MV-4-11 (cell line): ENCODE results near the gene MEGF9.
"Not testable (repeated sequence)": the region's sequence is repeated elsewhere in the genome, so short reads cannot be mapped to it uniquely, and the experiment has no call there.

Experiments
- DNase-seq: peaks from one replicate; lab custom pipeline; 2025; lab: John Stamatoyannopoulos, UW

MEGF9 gene

GRCh38 chr9:120572472-120572871 lies 141.8 kb downstream of the MEGF9 start:
- DNase-seq, result no peak

- no peak for DNase-seq
These were observed 142.6 kb downstream of the MEGF9 start for GRCh38 chr9:120571443-120572257.

GRCh38 chr9:120570296-120570695 lies 144.0 kb downstream of the MEGF9 start:
- DNase-seq, result no peak

GRCh38 chr9:120569556-120569955 lies 144.7 kb downstream of the MEGF9 start:
- no peak for DNase-seq

GRCh38 chr9:120568816-120569215 lies 145.5 kb downstream of the MEGF9 start:
- no peak for DNase-seq

DNA sequence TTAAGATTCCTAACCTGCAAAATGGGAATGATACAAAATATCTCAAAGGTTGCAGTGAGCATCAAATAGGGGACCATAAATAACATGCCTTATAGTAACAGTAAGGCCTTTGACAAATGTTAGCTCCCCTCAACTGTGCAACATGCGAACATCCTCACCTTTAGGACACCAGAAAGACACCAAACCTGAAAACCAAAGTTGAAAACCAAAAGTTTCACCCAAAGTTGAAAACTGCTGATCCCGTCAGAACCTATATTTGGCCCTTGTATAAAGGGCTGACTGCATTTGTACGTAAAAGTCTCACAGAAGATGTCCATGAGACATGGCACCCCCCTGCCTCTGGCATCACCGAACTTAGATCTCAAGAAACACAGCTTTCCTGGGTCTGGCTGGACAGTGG lies 146.4 kb downstream of the MEGF9 start:
- no peak for DNase-seq

- DNase-seq, result no peak
These were observed 147.2 kb downstream of the MEGF9 start for GRCh38 chr9:120567081-120567480.

DNA sequence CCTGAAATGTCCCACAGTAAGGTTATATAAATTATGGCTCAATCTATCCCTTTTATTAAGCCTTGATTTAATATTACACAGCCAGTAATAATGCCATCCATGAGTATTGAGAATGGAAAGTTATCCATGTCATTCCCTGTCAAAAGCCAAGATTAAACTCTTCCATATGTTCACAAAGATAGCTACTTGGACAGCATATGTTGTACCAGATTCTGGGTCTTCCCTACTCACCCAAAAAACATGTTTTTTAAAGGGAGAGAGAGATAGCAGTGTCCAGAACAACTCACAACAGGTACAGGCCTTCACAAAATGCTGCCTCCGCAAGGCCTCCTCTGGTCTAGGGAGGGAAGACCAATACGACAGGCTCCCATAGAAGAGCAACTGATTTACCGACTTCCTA lies 149.7 kb downstream of the MEGF9 start:
- DNase-seq, result no peak

DNA sequence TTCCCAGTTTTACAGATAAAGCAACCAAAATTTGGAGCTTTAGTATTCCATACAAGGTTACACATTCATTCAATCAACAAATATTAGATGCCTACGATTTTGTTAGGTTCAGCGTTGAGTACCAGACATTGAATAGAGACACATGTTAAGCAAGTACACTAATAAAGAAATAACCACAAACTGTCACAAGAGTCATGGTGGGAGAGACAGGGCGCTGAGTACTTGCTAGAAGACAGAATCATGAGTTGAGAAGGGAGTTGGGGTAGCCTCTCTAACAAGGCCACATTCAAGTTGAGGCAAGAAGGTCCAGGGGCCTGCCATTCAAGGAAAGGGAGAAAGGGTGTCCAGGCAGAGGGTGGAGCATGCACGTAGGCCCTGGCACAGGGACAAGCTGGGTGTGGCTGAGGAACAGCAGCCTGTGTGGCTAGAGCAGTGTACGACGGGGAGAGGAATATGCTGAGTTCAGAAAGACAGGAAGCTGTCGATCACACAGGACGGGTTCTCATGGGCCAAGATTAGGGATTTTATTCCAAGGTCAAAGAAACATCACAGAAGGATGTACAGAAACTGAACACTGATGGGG lies 151.3 kb downstream of the MEGF9 start:
- DNase-seq, result peak; percentile 6

GRCh38 chr9:120561709-120562108 lies 152.6 kb downstream of the MEGF9 start:
- DNase-seq, result peak; percentile 39

GRCh38 chr9:120559546-120559945 lies 154.7 kb downstream of the MEGF9 start:
- DNase-seq, result no peak

- DNase-seq, result no peak
These were observed 155.8 kb downstream of the MEGF9 start for GRCh38 chr9:120558454-120558853.

GRCh38 chr9:120557205-120557604 lies 157.1 kb downstream of the MEGF9 start:
- no peak for DNase-seq

DNA sequence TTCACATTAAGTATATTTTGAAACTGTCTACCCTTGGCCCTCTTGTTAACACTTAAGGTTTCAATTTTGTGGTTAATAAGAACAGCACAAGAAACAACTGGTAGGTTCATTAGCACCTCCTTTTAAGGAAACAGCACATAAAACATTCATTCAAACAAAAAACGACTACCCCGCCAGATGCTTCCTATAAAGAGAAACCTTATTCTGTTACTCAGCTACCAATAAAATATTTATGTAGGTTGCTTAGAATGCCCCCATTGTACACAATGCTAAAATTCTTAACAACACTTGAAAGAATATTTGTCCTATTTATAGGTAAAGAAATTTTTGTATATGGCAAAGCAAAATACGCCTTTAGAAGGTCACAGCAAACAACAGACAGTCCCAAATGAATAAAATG lies 157.5 kb downstream of the MEGF9 start:
- no peak for DNase-seq

DNA sequence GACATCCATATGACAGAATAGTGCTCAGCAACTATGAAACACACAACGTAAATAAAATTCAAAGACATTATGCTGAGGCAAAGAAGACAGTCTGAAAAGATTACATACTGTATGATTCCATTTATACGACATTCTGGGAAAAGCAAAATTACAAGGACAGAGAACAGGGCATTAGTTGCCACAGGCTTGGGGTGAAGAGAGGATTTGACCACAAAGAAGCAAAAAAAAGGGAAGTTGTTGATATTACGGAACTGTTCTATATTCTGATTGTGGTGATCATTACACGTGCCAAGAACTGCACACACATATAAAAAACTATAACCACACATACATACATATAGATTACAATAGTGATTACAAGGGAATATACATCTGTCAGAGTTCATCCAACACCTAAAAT lies 158.4 kb downstream of the MEGF9 start:
- DNase-seq, result peak; percentile 92

GRCh38 chr9:120552210-120552704 lies 162.0 kb downstream of the MEGF9 start:
- DNase-seq, result not testable (repeated sequence)
